ENCODE measurements around the gene UGT1A6.

- TF ChIP-seq CTCF (IDR thresholded peaks at IDR 0.05) (no peak), POLR2A (IDR thresholded peaks at IDR 0.05) (no peak)
Observed at GRCh38 chr2:233810385-233810784, 117.7 kb downstream of the UGT1A6 start.
